GM12878 (cell line): ENCODE results near the gene RELT. TPM values are rescaled to one million over a fixed set of nuclear protein-coding genes. Genes with fewer than 3 reads are reported as not detected.

Experiments
- ATAC-seq: fragments of 200-7000 bp; cut with Tn5 transposase; 3 replicates; pipeline ENCODE4 v1.9.1; 2020; ENCODE audit warnings: mild to moderate bottlenecking, moderate library complexity
- BruUV-seq: library from RNA; stranded (reverse); fragments of 400-500 nt; replicated peaks from 2 replicates; lab custom pipeline; 2021; lab: Mats Ljungman, UMichigan
- CTCF ChIA-PET: fragments of 300-600 bp; sonication (Branson Sonifier 250); formaldehyde crosslinking; extraction: SDS; loops from one replicate; lab custom pipeline; 2021; ENCODE audit warnings: inconsistent platforms; lab: Yijun Ruan, JAX
- POLR2A ChIA-PET: fragments of 350-600 bp; formaldehyde crosslinking; extraction: SDS; loops from one replicate; lab custom pipeline; 2021; ENCODE audit warnings: inconsistent platforms; lab: Charles Lee
- RAD21 ChIA-PET: fragments of 300-600 bp; sonication (Branson Sonifier 250); formaldehyde crosslinking; loops from one replicate; lab custom pipeline; 2023; ENCODE audit warnings: antibody characterized with exemption; ENCODE audit not compliant: unreplicated experiment; lab: Charles Lee
- SMC1A ChIA-PET: fragments of 300-600 bp; sonication (Branson Sonifier 250); formaldehyde crosslinking; loops from one replicate; lab custom pipeline; 2023; ENCODE audit not compliant: unreplicated experiment, uncharacterized antibody; lab: Charles Lee
- DNase-seq: peaks from one replicate; pipeline ENCODE4 v3.0.0-alpha.2; 2011; ENCODE audit warnings: low read depth, low spot score
- FAIRE-seq: peaks from 3 replicates; lab custom pipeline; 2011; peaks lifted over from hg19 to GRCh38; lab: Jason Lieb, UNC
- H2AFZ ChIP-seq: 2 replicates; pipeline ENCODE4 v1.6.0; 2011; ENCODE audit warnings: low read depth, low read length, control low read depth; ENCODE audit not compliant: control insufficient read depth
- H3K27ac ChIP-seq: 2 replicates; pipeline ENCODE4 v1.5.1; 2011; ENCODE audit warnings: control low read depth; ENCODE audit not compliant: control insufficient read depth, insufficient read depth
- H3K27me3 ChIP-seq, 2 experiments: replicated peaks in 1 of 2; 2 replicates each; pipeline versions ENCODE4 v1.6.0 to v1.6.1; 2011; ENCODE audit warnings: low read length in 1 of 2; ENCODE audit not compliant: control insufficient read depth in 2 of 2, insufficient read depth in 2 of 2
- H3K36me3 ChIP-seq, 2 experiments: 2 replicates each; pipeline ENCODE4 v1.5.1; 2011; ENCODE audit warnings: low read length in 1 of 2; ENCODE audit not compliant: control insufficient read depth in 2 of 2, insufficient read depth in 2 of 2
- H3K4me1 ChIP-seq: 2 replicates; pipeline ENCODE4 v1.6.1; 2011; ENCODE audit warnings: mild to moderate bottlenecking, low read length, moderate library complexity, mixed read lengths; ENCODE audit not compliant: control insufficient read depth, insufficient read depth
- H3K4me2 ChIP-seq: 2 replicates; pipeline ENCODE4 v1.6.0; 2011; ENCODE audit warnings: control low read depth; ENCODE audit not compliant: control insufficient read depth, insufficient read depth
- H3K4me3 ChIP-seq: fragments of 200-600 bp; sonication (generic); 2 replicates; pipeline ENCODE4 v1.5.1; 2016
- H3K79me2 ChIP-seq: 2 replicates; pipeline ENCODE4 v1.6.0; 2011; ENCODE audit warnings: low read length; ENCODE audit not compliant: control insufficient read depth, insufficient read depth
- H3K9ac ChIP-seq: 2 replicates; pipeline ENCODE4 v1.8.0; 2011; ENCODE audit warnings: low read length, control low read depth, mixed read lengths; ENCODE audit not compliant: control insufficient read depth, insufficient read depth
- H3K9me3 ChIP-seq: replicated peaks from 3 replicates; pipeline ENCODE4 v1.5.1; 2011; ENCODE audit warnings: mild to moderate bottlenecking, low read length; ENCODE audit not compliant: control insufficient read depth, insufficient read depth
- H4K20me1 ChIP-seq: 2 replicates; pipeline ENCODE4 v1.6.0; 2011; ENCODE audit not compliant: control insufficient read depth, insufficient read depth
- ATF2 ChIP-seq: IDR thresholded peaks from 2 replicates; pipeline ENCODE4 v1.6.1; 2012; ENCODE audit warnings: low read length, inconsistent platforms
- BMI1 ChIP-seq: fragments of 450-650 bp; IDR thresholded peaks from 2 replicates; pipeline ENCODE4 v1.6.1; 2016; ENCODE audit warnings: mild to moderate bottlenecking, moderate library complexity, borderline replicate concordance
- CEBPZ ChIP-seq: fragments of 150-350 bp; IDR thresholded peaks from 2 replicates; pipeline ENCODE4 v1.6.1; 2016; ENCODE audit warnings: low read depth, low read length
- GABPA ChIP-seq: IDR thresholded peaks from 2 replicates; pipeline ENCODE4 v1.6.1; 2014; ENCODE audit warnings: antibody characterized with exemption, low read depth, mild to moderate bottlenecking, inconsistent platforms
- HSF1 ChIP-seq: fragments of 150-350 bp; IDR thresholded peaks from 2 replicates; pipeline ENCODE4 v1.6.1; 2014; ENCODE audit warnings: mild to moderate bottlenecking, low read depth, low read length
- LARP7 ChIP-seq: fragments of 450-650 bp; IDR thresholded peaks from 2 replicates; pipeline ENCODE4 v1.6.1; 2017; ENCODE audit warnings: mild to moderate bottlenecking
- NBN ChIP-seq: fragments of 450-650 bp; IDR thresholded peaks from 2 replicates; pipeline ENCODE4 v1.6.1; 2016
- POLR2AphosphoS5 ChIP-seq: IDR thresholded peaks from 2 replicates; pipeline ENCODE4 v1.6.1; 2011; ENCODE audit warnings: mild to moderate bottlenecking, low read length, inconsistent platforms
- RB1 ChIP-seq: fragments of 450-650 bp; formaldehyde crosslinking; IDR thresholded peaks from 2 replicates; pipeline ENCODE4 v1.6.1; 2017; ENCODE audit warnings: mild to moderate bottlenecking, borderline replicate concordance
- RUNX3 ChIP-seq: IDR thresholded peaks from 2 replicates; pipeline ENCODE4 v1.6.1; 2012; ENCODE audit warnings: low read length, inconsistent platforms
- SMARCA5 ChIP-seq: fragments of 450-650 bp; IDR thresholded peaks from 2 replicates; pipeline ENCODE4 v1.6.1; 2017; ENCODE audit warnings: mild to moderate bottlenecking
- TCF12 ChIP-seq: IDR thresholded peaks from 2 replicates; pipeline ENCODE4 v1.6.1; 2011; ENCODE audit warnings: low read depth, mild to moderate bottlenecking, low read length
- ZSCAN29 ChIP-seq: fragments of 450-650 bp; IDR thresholded peaks from 2 replicates; pipeline ENCODE4 v1.6.1; 2017; ENCODE audit warnings: mild to moderate bottlenecking, moderate library complexity
- WGBS: methylation state at CpG from one replicate; pipeline ENCODE4 v1.1.6; 2016; ENCODE audit warnings: low lambda C conversion rate; ENCODE audit not compliant: insufficient replicate concordance, insufficient coverage; ENCODE audit errors: missing lambda C conversion rate; 5-methylcytosine and 5-hydroxymethylcytosine counted together
- in situ Hi-C: fragments of 300-500 bp; cut with MboI; formaldehyde crosslinking; loops from 9 replicates; pipeline ENCODE4 v1.14.3; 2018; ENCODE audit warnings: mixed read lengths
- intact Hi-C: fragments of 100-400 bp; cut with micrococcal nuclease; formaldehyde crosslinking; loops from one replicate; pipeline ENCODE4 v1.14.2; 2022; ENCODE audit not compliant: unreplicated experiment
- polyA plus RNA-seq, 11 experiments: library from polyadenylated mRNA; depleted of rRNA in 4 of 11; unstranded in 6 of 11; stranded (reverse) in 5 of 11; fragments of >200 nt; fragmentation: Nextera tagmentation in 4 of 11; fragmentation: Illumina TruSeq in 1 of 11; extraction: Ambion mirVana in 4 of 11; extraction: Trizol in 1 of 11; gene quantifications; 1 replicate in 1 of 11; 2 replicates in 10 of 11; pipeline versions ENCODE4 v1.2.1 to v1.2.3, GENCODE V29; 2011 to 2016; ENCODE audit warnings: inconsistent platforms in 2 of 11, missing spikeins in 2 of 11, low read depth in 1 of 11
- total RNA-seq, 4 experiments: library from RNA; depleted of rRNA in 3 of 4; stranded (reverse); fragments of >200 nt in 3 of 4; fragmentation: Illumina TruSeq in 1 of 4; extraction: Trizol in 1 of 4; gene quantifications; 2 replicates each; pipeline versions ENCODE4 v1.2.1 to v1.2.3, GENCODE V29; 2013 to 2021

Gene RELT
- total and polyA plus RNA-seq, 10 of the 15 experiments (the other 5 are each of a cell fraction or from before 2014, with no cell fraction given), result 1.2 to 28.5 (median 10.8) TPM

GRCh38 chr11:73382747-73383146, 6.5 kb downstream of the RELT start:
- BruUV-seq, result no TSS peak
- FAIRE-seq (no peak), ATAC-seq (no peak)
- SMC1A ChIA-PET, result interaction anchor here (0.5 to 3.3 kb wide), 11 partner anchors 10 to 279 kb away, joined by 3 to 12 read pairs (median 4); no protein-coding TSS in a partner anchor
- Histone ChIP-seq H3K4me2 (peak overlapping the region; percentile 88), H3K36me3 (peaks cover 0 to 1% of the 10 kb centered on the region in 2 experiments; a peak in 2 of 4 replicates), H3K27me3 (no peaks in the 10 kb centered on the region), H2AFZ (no peak overlapping the region), H3K9ac (peak overlapping the region; percentile 65)
- POLR2A ChIA-PET, result interaction anchor here (0.5 to 1.6 kb wide), 6 partner anchors 16 to 233 kb away, joined by 3 to 5 read pairs (median 3); no protein-coding TSS in a partner anchor
- CTCF ChIA-PET, result interaction anchor here (0.5 to 25.6 kb wide), 13 partner anchors 11 to 1110 kb away, joined by 3 to 400 read pairs (median 4); no protein-coding TSS in a partner anchor
- intact Hi-C loops, result no loop called here
- WGBS, result 2% methylated on average over 3 of the region's 3 CpGs
- RAD21 ChIA-PET, result interaction anchor here (0.9 to 3.1 kb wide), 6 partner anchors 11 to 280 kb away, joined by 3 to 14 read pairs (median 4); partner anchors contain the start of gene ARHGEF17
- TF ChIP-seq GABPA, result no peak
- no peak for TF ChIP-seq RUNX3
- no peak for TF ChIP-seq ZSCAN29
- no peak for TF ChIP-seq RB1
- TF ChIP-seq CEBPZ, result no peak
- no peak for TF ChIP-seq HSF1
- no peak for TF ChIP-seq BMI1
- TF ChIP-seq TCF12, result no peak
- TF ChIP-seq ATF2, result no peak
- TF ChIP-seq LARP7, result peak; percentile 35; the same call in 1 of the 2 replicates
- TF ChIP-seq POLR2AphosphoS5, result no peak
- TF ChIP-seq NBN, result no peak
- TF ChIP-seq SMARCA5, result peak; percentile 15; the same call in 1 of the 2 replicates
- TF ChIP-seq, all 136 proteins: peak for 2
- peaks cover 91% of the 10 kb centered on the region for H3K4me1 ChIP-seq
- no peaks in the 10 kb centered on the region for H3K9me3 ChIP-seq
- H3K27ac ChIP-seq, result peak overlapping the region; percentile 95
- peak overlapping the region; percentile 66 for H3K4me3 ChIP-seq
- H4K20me1 ChIP-seq, result no peaks in the 10 kb centered on the region
- H3K79me2 ChIP-seq, result peaks cover 100% of the 10 kb centered on the region
- in situ Hi-C loops, result no loop called here
- DNase-seq, result no peak
